Measurements from ENCODE around the gene SRXN1.

The SRXN1 gene

DNA sequence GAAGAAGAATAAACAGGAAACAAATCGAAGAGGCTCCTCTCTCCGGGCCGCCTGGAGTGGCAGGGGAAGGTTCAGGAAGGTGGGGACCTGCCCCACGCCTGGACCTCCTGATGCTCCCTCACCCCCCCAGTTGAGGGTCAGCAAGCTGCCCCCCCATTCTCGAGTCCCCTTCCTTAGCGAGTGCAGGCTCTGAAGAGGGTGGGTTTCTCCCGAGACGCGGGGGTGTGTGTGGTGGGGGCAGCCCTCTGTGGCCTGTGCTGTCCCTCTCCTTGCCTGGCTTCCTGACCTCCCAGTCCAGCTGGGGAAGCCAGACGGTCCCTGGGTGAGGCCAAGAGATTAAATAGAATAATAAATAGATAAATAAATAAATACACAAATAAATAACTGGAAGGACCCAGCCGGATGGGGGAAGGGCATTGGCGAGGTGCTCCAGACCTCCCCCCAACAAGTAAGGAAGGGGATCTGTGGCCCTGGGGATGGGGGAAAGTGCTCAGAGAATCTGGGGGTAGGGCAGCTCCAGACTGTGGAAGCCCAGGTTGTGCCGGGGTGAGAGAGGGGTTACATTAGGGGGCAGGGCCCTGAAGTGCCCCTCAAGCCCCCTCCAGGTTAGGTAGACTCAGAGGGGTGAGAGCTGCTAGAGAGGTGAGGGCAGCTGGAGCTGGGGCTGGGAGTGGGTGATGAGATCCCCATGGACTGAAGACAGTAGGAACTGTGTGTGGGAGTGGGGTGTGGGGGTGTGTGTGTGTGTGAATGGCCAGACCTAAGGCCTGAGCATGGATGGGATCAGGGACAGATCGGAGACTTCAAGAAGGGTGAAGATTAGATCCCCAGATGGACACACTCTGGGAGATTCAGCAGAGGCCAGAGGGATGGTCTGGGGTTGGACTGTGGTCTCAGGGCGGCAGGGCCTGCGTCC is 9.5 kb upstream of the SRXN1 start:
- Histone ChIP-seq H3K4me3 (ENCODE audit: low read length) (no peak overlapping the region), H3K27me3 (ENCODE audit: control insufficient read depth, insufficient read depth, low read length) (peaks cover 75% of the 10 kb centered on the region), H3K36me3 (ENCODE audit: control insufficient read depth, insufficient read depth, low read length) (no peaks in the 10 kb centered on the region), H3K9me3 (ENCODE audit: control insufficient read depth, low read length) (no peaks in the 10 kb centered on the region), H3K9ac (ENCODE audit: low read length) (no peak overlapping the region), H3K4me1 (ENCODE audit: control insufficient read depth, insufficient read depth, low read length) (no peaks in the 10 kb centered on the region)

DNA sequence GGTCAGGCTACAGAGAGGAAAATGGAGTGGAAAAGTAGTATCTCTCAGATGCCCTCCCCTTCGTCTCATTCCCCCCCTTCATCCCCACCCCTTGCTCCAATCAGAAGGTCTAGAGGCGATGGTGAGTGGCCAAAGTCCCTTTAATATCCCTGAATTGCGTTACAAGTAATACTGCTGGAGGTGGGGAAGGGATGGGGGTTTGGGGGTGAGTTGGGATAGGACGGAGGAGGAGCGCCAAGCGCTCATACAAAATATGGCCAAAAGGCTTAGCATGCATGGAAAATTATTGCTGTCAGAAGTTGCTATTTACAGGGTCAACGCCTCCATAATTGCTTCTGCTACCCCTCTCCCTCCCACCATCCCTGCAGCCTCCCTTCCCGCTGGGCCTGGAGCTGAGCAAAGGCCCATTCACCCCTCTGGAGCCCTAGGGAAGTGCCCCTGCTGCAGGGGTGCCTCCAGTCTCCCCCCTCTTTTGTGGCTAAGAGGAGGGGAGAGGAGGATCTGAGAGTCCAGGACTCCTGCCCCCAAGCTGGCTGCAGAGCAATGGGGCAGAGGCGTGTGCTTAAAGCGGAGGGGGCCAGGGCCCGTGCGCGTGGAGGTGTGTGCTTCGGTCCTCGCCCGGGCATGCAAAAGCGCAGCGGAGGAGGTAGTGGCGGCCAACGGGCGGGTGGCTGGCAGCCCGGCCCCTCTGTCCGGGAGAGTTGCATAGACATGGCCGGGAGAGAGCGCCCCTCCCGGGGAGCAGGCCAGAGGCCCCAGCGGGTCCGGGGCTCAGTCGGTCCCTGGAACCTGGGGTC is 8.7 kb upstream of the SRXN1 start:
- H3K4me1 ChIP-seq (ENCODE audit: control insufficient read depth, insufficient read depth, low read length), result no peaks in the 10 kb centered on the region
- no peak overlapping the region for H3K4me3 ChIP-seq (ENCODE audit: low read length)
- peaks cover 71% of the 10 kb centered on the region for H3K27me3 ChIP-seq (ENCODE audit: control insufficient read depth, insufficient read depth, low read length)
- H3K9ac ChIP-seq (ENCODE audit: low read length), result no peak overlapping the region
- H3K36me3 ChIP-seq (ENCODE audit: control insufficient read depth, insufficient read depth, low read length), result no peaks in the 10 kb centered on the region
- H3K9me3 ChIP-seq (ENCODE audit: control insufficient read depth, low read length), result no peaks in the 10 kb centered on the region

DNA sequence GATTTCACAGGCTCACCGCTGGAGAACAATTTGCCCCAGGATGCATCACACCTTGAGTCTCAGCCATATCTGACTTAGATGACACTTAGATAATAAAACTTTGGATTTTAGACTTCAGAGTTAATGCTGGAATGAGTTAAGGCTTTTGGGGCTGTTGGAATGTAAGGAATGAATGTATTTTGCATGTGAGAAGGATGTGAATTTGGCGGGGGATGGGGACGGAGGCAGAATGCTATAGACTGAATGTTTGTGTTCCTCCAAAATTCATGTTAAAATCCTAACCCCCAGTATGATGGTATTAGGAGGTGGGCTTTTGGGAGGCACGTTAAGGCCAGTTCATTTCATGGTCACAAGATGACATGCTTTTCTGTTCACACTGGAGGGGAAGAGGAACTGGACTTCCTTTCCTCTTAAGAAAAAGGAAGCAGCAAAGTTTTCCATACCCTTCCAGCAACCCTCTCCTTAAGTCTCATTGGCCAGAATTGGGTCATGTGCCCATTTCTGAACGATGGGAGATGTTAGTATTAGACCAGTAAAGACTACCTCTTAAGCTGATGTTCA is 5.8 kb upstream of the SRXN1 start:
- Histone ChIP-seq H3K4me1 (ENCODE audit: control insufficient read depth, insufficient read depth, low read length) (peaks cover 3% of the 10 kb centered on the region), H3K9ac (ENCODE audit: low read length) (no peak overlapping the region), H3K36me3 (ENCODE audit: control insufficient read depth, insufficient read depth, low read length) (no peaks in the 10 kb centered on the region), H3K9me3 (ENCODE audit: control insufficient read depth, low read length) (no peaks in the 10 kb centered on the region), H3K4me3 (ENCODE audit: low read length) (no peak overlapping the region), H3K27me3 (ENCODE audit: control insufficient read depth, insufficient read depth, low read length) (peaks cover 48% of the 10 kb centered on the region)

DNA sequence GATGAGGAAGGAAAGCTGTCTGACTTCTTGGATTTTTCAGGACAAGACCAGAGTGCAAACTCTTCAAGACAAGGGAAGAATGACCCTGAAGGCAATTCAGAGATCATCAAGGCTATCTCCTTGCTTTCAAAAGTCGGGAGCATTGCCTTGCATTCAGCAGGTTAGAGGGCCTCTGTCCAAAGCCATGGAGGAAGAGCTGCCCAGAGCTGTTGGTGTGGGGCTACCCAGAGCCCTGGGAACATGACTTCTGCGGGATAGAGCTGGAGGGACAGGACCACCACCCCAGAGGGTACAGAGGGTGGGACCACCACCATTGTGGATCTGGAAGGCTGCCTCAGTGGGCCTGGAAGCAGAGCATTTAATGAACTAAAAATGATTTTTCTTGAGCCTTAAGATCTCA is 5.2 kb upstream of the SRXN1 start:
- Histone ChIP-seq H3K9ac (ENCODE audit: low read length) (no peak overlapping the region), H3K27me3 (ENCODE audit: control insufficient read depth, insufficient read depth, low read length) (peaks cover 42% of the 10 kb centered on the region), H3K36me3 (ENCODE audit: control insufficient read depth, insufficient read depth, low read length) (no peaks in the 10 kb centered on the region), H3K9me3 (ENCODE audit: control insufficient read depth, low read length) (no peaks in the 10 kb centered on the region), H3K4me1 (ENCODE audit: control insufficient read depth, insufficient read depth, low read length) (peaks cover 7% of the 10 kb centered on the region), H3K4me3 (ENCODE audit: low read length) (no peak overlapping the region)

DNA sequence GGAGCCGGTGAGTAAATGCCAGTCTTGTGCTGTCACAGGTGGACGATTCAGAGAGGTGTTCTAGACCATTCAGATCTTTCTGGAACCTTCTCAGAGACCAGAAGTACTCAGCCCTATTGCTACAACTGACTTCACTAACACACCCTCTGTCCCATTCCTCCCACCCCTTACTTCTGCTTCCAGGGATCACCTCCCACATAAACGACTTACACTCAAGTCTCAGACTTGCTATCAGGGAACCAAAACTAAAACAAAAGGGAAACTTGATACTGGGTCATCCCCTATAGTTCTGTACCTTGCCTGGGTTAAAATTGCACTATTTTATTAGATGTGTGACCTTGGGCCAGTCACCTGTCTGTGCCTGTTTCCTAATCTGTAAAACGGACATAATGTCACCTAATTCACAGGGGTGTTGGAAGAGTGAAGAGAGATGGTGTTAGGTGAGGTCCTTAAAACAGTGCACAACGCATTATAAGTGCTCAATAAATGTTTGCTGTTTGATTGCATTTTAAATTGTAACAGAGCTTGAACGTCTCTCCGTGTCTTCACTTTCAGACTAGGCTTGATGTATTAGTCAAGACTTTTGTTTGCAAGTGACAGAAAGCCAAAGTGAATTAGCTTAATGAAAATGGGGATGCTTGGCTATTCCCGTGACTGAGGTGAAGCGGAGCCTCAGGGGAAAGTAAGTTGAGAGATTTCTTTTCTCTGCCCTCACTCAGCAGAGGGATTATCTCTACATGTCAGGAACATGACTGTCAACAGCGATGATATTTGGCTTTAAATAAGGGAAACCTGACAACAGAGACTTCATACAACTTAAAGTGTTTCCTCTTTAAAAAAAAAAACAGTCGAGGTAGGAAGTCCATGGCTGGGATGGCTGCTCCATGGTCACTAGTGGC is 3.0 kb upstream of the SRXN1 start:
- Histone ChIP-seq H3K27me3 (ENCODE audit: control insufficient read depth, insufficient read depth, low read length) (peaks cover 21% of the 10 kb centered on the region), H3K4me1 (ENCODE audit: control insufficient read depth, insufficient read depth, low read length) (peaks cover 15% of the 10 kb centered on the region), H3K9ac (ENCODE audit: low read length) (no peak overlapping the region)

DNA sequence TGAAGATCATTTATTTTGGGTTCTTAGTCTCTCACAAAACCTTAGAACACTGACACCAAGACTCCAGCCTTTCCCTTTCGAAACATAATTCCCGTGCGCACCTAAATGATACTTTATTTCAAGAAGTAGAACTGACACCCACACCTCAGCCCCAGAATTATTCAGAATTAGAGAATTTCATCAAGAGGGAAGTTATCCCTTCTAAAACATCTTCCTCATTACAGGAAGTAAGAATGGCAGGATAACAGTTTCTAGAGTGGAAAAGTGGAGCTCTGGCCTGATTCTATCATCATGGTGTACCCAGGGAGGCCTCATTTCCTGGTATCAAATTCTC is 1.4 kb upstream of the SRXN1 start:
- Histone ChIP-seq H3K27me3 (ENCODE audit: control insufficient read depth, insufficient read depth, low read length) (peaks cover 13% of the 10 kb centered on the region), H3K36me3 (ENCODE audit: control insufficient read depth, insufficient read depth, low read length) (no peaks in the 10 kb centered on the region), H3K4me1 (ENCODE audit: control insufficient read depth, insufficient read depth, low read length) (peaks cover 15% of the 10 kb centered on the region), H3K4me3 (ENCODE audit: low read length) (peak overlapping the region; percentile 85), H3K9ac (ENCODE audit: low read length) (no peak overlapping the region), H3K9me3 (ENCODE audit: control insufficient read depth, low read length) (no peaks in the 10 kb centered on the region)

More for the DNA sequence above, 3.0 kb upstream of the SRXN1 start:
- Histone ChIP-seq H3K4me3 (ENCODE audit: low read length) (no peak overlapping the region), H3K9me3 (ENCODE audit: control insufficient read depth, low read length) (no peaks in the 10 kb centered on the region), H3K36me3 (ENCODE audit: control insufficient read depth, insufficient read depth, low read length) (no peaks in the 10 kb centered on the region)

DNA sequence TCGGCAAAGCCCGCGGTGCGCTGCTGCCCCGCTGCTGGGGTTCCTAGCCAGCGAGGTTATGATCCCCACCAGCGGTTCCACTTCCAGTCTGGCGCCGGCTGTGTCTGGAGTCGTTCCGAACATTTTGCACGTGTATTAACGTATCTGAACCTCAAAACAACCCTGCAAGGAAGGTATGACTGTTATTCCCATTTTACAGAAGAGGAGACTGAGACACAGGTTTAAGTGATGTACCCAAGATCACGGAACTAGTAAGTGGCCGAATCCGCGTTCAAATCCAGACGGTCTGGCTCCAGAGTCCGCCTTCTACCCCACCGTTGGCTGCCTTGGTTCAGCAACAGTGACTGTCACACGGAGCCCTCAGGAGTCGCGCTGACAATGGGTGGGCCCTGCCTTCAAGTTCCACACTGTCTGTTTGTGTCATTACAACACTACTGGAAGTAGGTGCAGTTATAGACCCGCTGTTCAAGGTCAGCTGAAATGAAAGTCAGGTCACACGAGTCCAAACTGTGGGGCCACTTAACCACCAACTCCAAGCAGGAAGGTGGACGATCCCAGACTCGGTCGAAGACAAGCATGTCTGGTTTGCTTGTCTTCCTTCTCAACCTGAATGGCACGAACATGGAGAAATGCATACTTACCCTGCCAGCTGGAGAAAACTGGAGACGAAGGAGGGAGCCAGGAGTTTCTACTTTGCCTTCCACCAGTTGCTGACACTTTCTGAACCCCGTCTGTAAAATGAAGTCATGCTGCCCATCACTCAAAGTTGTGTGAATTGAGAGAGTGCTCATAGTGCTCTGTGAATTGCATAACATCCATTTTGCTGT is 803 bp upstream of the SRXN1 start:
- H3K4me3 ChIP-seq (ENCODE audit: low read length), result peak overlapping the region; percentile 85
- no peaks in the 10 kb centered on the region for H3K9me3 ChIP-seq (ENCODE audit: control insufficient read depth, low read length)
- peak overlapping the region; percentile 58 for H3K9ac ChIP-seq (ENCODE audit: low read length)
- H3K4me1 ChIP-seq (ENCODE audit: control insufficient read depth, insufficient read depth, low read length), result peaks cover 15% of the 10 kb centered on the region
- H3K27me3 ChIP-seq (ENCODE audit: control insufficient read depth, insufficient read depth, low read length), result peaks cover 8% of the 10 kb centered on the region
- peaks cover 2% of the 10 kb centered on the region for H3K36me3 ChIP-seq (ENCODE audit: control insufficient read depth, insufficient read depth, low read length)

DNA sequence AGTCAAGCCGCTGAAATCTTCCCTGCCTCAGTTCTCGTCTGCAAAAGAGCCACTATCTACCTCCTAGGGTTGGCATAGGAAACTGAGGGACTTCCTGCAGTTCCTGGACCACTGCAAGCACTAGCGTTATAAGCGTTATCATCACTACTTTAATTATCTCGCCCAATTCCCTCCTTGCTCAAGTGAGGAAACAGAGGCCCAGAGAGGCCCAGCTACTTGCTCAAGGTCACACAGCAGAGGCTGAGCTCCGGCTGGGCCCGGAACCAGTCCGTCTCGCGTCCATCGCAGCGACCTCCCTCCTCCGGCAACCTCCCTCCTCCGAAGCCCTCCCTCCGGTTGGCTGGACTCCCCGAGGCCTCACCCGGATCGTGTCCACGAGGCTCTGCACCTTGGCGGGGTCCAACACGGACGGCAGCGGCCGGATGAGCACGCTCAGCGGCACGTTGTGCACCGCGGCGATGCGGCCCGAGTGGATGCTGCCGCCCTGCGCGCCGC is 338 bp downstream of the SRXN1 start:
- Histone ChIP-seq H3K36me3 (ENCODE audit: control insufficient read depth, insufficient read depth, low read length) (peaks cover 10% of the 10 kb centered on the region), H3K4me3 (ENCODE audit: low read length) (peak overlapping the region; percentile 92), H3K9ac (ENCODE audit: low read length) (peak overlapping the region; percentile 76), H3K9me3 (ENCODE audit: control insufficient read depth, low read length) (no peaks in the 10 kb centered on the region), H3K27me3 (ENCODE audit: control insufficient read depth, insufficient read depth, low read length) (no peaks in the 10 kb centered on the region), H3K4me1 (ENCODE audit: control insufficient read depth, insufficient read depth, low read length) (peaks cover 15% of the 10 kb centered on the region)

DNA sequence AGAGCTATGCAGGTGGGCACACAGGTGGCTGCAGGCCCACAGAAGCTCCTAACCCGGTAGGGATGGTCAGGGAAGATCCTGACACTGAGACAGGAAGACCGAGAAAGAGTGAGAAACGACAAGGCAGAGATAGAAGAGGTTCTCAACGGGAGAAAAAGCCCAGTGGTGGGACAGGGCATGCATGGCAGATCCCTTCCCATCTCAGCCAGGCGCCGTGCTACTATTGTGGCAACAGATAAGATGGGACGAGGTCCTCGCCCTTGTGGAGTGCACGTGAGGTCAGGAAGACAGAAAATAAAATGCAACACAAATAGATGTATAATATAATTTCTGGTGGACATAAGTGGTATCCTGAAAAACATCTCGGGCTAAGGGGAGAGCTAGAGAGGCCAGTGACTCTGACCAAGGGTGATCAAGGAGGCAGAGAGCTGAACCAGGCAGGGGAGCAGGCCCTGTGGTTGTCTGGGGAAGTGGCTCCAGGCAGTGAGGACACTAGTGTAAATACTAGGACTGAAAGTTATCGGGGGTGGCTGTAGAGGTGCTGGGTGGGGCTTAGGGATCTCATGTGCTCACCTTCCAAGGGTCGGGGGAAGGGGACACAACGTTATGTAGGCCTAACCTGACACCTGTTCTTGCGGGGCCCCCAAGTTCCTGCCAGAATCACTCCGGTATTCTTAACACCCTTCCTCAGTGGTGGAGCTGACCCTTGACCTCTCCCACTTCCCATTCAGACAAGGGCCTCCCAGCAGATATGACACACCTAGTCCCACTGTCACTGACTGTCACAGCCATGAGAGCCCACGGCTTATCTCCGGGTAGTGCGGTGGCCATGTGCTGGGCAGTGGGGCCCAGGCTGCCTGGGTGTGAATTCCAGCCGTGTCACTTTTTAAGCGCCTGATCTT is 1.0 kb downstream of the SRXN1 start:
- peak overlapping the region; percentile 92 for H3K4me3 ChIP-seq (ENCODE audit: low read length)
- H3K9me3 ChIP-seq (ENCODE audit: control insufficient read depth, low read length), result no peaks in the 10 kb centered on the region
- H3K36me3 ChIP-seq (ENCODE audit: control insufficient read depth, insufficient read depth, low read length), result peaks cover 10% of the 10 kb centered on the region
- peak overlapping the region; percentile 76 for H3K9ac ChIP-seq (ENCODE audit: low read length)
- peaks cover 15% of the 10 kb centered on the region for H3K4me1 ChIP-seq (ENCODE audit: control insufficient read depth, insufficient read depth, low read length)
- H3K27me3 ChIP-seq (ENCODE audit: control insufficient read depth, insufficient read depth, low read length), result no peaks in the 10 kb centered on the region

DNA sequence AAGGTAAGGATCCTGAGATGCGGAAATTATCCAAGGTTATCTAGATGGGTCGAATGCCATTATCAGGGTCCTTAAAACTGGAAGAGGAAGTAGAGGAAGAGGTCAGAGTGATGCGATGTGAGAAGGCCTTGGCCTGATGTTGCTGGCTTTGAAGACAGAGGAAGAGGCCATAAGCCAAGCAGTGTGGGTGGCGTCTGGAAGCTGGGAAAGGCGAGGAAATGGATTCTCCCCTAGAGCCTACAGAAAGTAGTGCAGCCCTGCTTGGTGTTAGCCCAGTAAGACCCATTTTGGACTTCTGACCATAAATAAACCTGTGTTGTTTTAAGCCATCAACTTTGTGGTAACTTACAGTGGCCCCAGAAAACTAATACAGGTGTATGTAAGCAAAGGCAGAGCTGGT is 2.0 kb downstream of the SRXN1 start:
- Histone ChIP-seq H3K4me3 (ENCODE audit: low read length) (no peak overlapping the region), H3K4me1 (ENCODE audit: control insufficient read depth, insufficient read depth, low read length) (peaks cover 15% of the 10 kb centered on the region)

More for the DNA sequence above, 2.0 kb downstream of the SRXN1 start:
- H3K36me3 ChIP-seq (ENCODE audit: control insufficient read depth, insufficient read depth, low read length), result peaks cover 10% of the 10 kb centered on the region
- no peaks in the 10 kb centered on the region for H3K27me3 ChIP-seq (ENCODE audit: control insufficient read depth, insufficient read depth, low read length)
- H3K9me3 ChIP-seq (ENCODE audit: control insufficient read depth, low read length), result no peaks in the 10 kb centered on the region
- H3K9ac ChIP-seq (ENCODE audit: low read length), result no peak overlapping the region

Data from mucosa of stomach (tissue), 1 donor.